H9 (cell line): Measurements from ENCODE around the gene OR5M8. TPM values are rescaled to one million over a fixed set of nuclear protein-coding genes. Genes with fewer than 3 reads are reported as not detected.

ENCODE experiments used
- DNase-seq: peaks from one replicate; pipeline ENCODE4 v3.0.0-alpha.2; 2017
- H2AFZ ChIP-seq: one replicate; pipeline ENCODE4 v1.6.1; 2013; ENCODE audit warnings: mild to moderate bottlenecking, low read length, control low read depth, moderate library complexity
- H2AK5ac ChIP-seq: 2 replicates; pipeline ENCODE4 v1.6.1; 2013; ENCODE audit warnings: low read length, control low read depth, mixed read lengths; ENCODE audit not compliant: insufficient read length
- H2BK120ac ChIP-seq: one replicate; pipeline ENCODE4 v1.6.1; 2013; ENCODE audit warnings: low read depth, mild to moderate bottlenecking, low read length, control low read depth, inconsistent platforms; ENCODE audit not compliant: poor library complexity, severe bottlenecking
- H2BK12ac ChIP-seq: 2 replicates; pipeline ENCODE4 v1.6.1; 2013; ENCODE audit warnings: low read length, control low read depth, mixed read lengths, low read depth; ENCODE audit not compliant: insufficient read length
- H2BK15ac ChIP-seq: 2 replicates; pipeline ENCODE4 v1.6.1; 2013; ENCODE audit warnings: low read depth, low read length, control low read depth
- H2BK20ac ChIP-seq: one replicate; pipeline ENCODE4 v1.6.1; 2013; ENCODE audit warnings: low read depth, mild to moderate bottlenecking, low read length, control low read depth, inconsistent platforms; ENCODE audit not compliant: poor library complexity, severe bottlenecking
- H2BK5ac ChIP-seq: 2 replicates; pipeline ENCODE4 v1.6.1; 2013; ENCODE audit warnings: low read length, control low read depth, mixed read lengths; ENCODE audit not compliant: insufficient read length
- H3K14ac ChIP-seq: 2 replicates; pipeline ENCODE4 v1.6.1; 2013; ENCODE audit warnings: low read length, control low read depth; ENCODE audit not compliant: insufficient read depth
- H3K18ac ChIP-seq: 2 replicates; pipeline ENCODE4 v1.6.1; 2013; ENCODE audit warnings: low read depth, mild to moderate bottlenecking, mixed read lengths, low read length, control low read depth; ENCODE audit not compliant: insufficient read length
- H3K23ac ChIP-seq: 2 replicates; pipeline ENCODE4 v1.6.1; 2013; ENCODE audit warnings: low read length, control low read depth, mixed read lengths, low read depth; ENCODE audit not compliant: insufficient read length
- H3K23me2 ChIP-seq: 2 replicates; pipeline ENCODE4 v1.6.1; 2013; ENCODE audit warnings: low read depth, mild to moderate bottlenecking, mixed read lengths, low read length, control low read depth; ENCODE audit not compliant: insufficient read length, poor library complexity, severe bottlenecking
- H3K27ac ChIP-seq: 2 replicates; pipeline ENCODE4 v1.5.1; 2013; ENCODE audit warnings: low read length, control low read depth, mixed read lengths, low read depth; ENCODE audit not compliant: insufficient read length
- H3K27me3 ChIP-seq: 2 replicates; pipeline ENCODE4 v1.6.1; 2013; ENCODE audit warnings: low read length, control low read depth, inconsistent platforms; ENCODE audit not compliant: insufficient read depth
- H3K4ac ChIP-seq: 2 replicates; pipeline ENCODE4 v1.6.1; 2013; ENCODE audit warnings: low read depth, mild to moderate bottlenecking, control low read depth, inconsistent platforms, low read length, moderate library complexity
- H3K4me1 ChIP-seq: 2 replicates; pipeline ENCODE4 v1.6.1; 2013; ENCODE audit warnings: low read length, control low read depth, inconsistent platforms; ENCODE audit not compliant: insufficient read depth
- H3K4me2 ChIP-seq: 2 replicates; pipeline ENCODE4 v1.6.1; 2013; ENCODE audit warnings: low read length, control low read depth, mixed read lengths; ENCODE audit not compliant: insufficient read length, insufficient read depth
- H3K56ac ChIP-seq: 2 replicates; pipeline ENCODE4 v1.6.1; 2013; ENCODE audit warnings: low read depth, mild to moderate bottlenecking, mixed read lengths, low read length, control low read depth; ENCODE audit not compliant: insufficient read length
- H3K79me1 ChIP-seq: 2 replicates; pipeline ENCODE4 v1.6.1; 2013; ENCODE audit warnings: low read depth, mild to moderate bottlenecking, moderate library complexity, low read length, control low read depth, inconsistent platforms; ENCODE audit not compliant: insufficient read depth, poor library complexity, severe bottlenecking
- H3K79me2 ChIP-seq: 2 replicates; pipeline ENCODE4 v1.6.1; 2013; ENCODE audit warnings: low read length, control low read depth, inconsistent platforms; ENCODE audit not compliant: insufficient read depth
- H3K9ac ChIP-seq: 2 replicates; pipeline ENCODE4 v1.6.1; 2013; ENCODE audit warnings: low read length, control low read depth, mixed read lengths; ENCODE audit not compliant: insufficient read length; ENCODE audit errors: extremely low read depth
- H3K9me3 ChIP-seq: one replicate; pipeline ENCODE4 v1.6.1; 2013; ENCODE audit warnings: low read depth, low read length, inconsistent platforms; ENCODE audit not compliant: control insufficient read depth
- H3T11ph ChIP-seq: one replicate; pipeline ENCODE4 v1.6.1; 2013; ENCODE audit warnings: mild to moderate bottlenecking, low read length, control low read depth, inconsistent platforms
- H4K20me1 ChIP-seq: one replicate; pipeline ENCODE4 v1.6.1; 2013; ENCODE audit not compliant: control insufficient read depth, insufficient read length, insufficient read depth
- H4K5ac ChIP-seq: 2 replicates; pipeline ENCODE4 v1.6.1; 2013; ENCODE audit warnings: low read depth, mild to moderate bottlenecking, mixed read lengths, low read length, control low read depth; ENCODE audit not compliant: insufficient read length
- H4K8ac ChIP-seq: replicated peaks from 2 replicates; pipeline ENCODE4 v1.6.1; 2013; ENCODE audit warnings: low read length, control low read depth, mixed read lengths, low read depth; ENCODE audit not compliant: insufficient read length
- H4K91ac ChIP-seq: 2 replicates; pipeline ENCODE4 v1.6.1; 2013; ENCODE audit warnings: low read depth, mild to moderate bottlenecking, moderate library complexity, mixed read lengths, low read length, control low read depth; ENCODE audit not compliant: insufficient read length
- H3K27ac Mint-ChIP-seq, 3 experiments: 2 replicates in 2 of 3; 3 replicates in 1 of 3; pipeline ENCODE4 v1.8.0; 2020 to 2021; ENCODE audit warnings: mixed read lengths in 3 of 3, mild to moderate bottlenecking in 1 of 3, moderate library complexity in 1 of 3
- H3K27me3 Mint-ChIP-seq: 2 replicates; pipeline ENCODE4 v1.8.0; 2021; ENCODE audit warnings: low read depth, mild to moderate bottlenecking, moderate library complexity, mixed read lengths
- H3K36me3 Mint-ChIP-seq, 3 experiments: 2 replicates in 2 of 3; 3 replicates in 1 of 3; pipeline ENCODE4 v1.8.0; 2020 to 2021; ENCODE audit warnings: low read depth in 3 of 3, mixed read lengths in 3 of 3; ENCODE audit not compliant: insufficient read depth in 1 of 3
- H3K4me1 Mint-ChIP-seq, 2 experiments: 2 replicates each; pipeline ENCODE4 v1.8.0; 2020; ENCODE audit warnings: mixed read lengths in 2 of 2
- H3K4me3 Mint-ChIP-seq, 2 experiments: 2 replicates in 1 of 2; 3 replicates in 1 of 2; pipeline ENCODE4 v1.8.0; 2020 to 2021; ENCODE audit warnings: mild to moderate bottlenecking in 2 of 2, mixed read lengths in 2 of 2, moderate library complexity in 1 of 2
- H3K9me3 Mint-ChIP-seq, 2 experiments: 2 replicates in 1 of 2; 3 replicates in 1 of 2; pipeline ENCODE4 v1.8.0; 2020; ENCODE audit warnings: mild to moderate bottlenecking in 2 of 2, mixed read lengths in 2 of 2, moderate library complexity in 1 of 2
- CTCF ChIP-seq: fragments of 200-600 bp; sonication (generic); conservative IDR thresholded peaks from 3 replicates; pipeline ENCODE4 v1.8.0; 2021; ENCODE audit warnings: antibody characterized with exemption, mild to moderate bottlenecking
- WGBS: extraction: QIAGEN DNeasy Blood & Tissue Kit; methylation state at CpG from one replicate; pipeline ENCODE4 v1.1.7; 2013; ENCODE audit warnings: missing lambda C conversion rate, low lambda C conversion rate, mixed read lengths; ENCODE audit not compliant: insufficient read length; ENCODE audit errors: extremely low coverage; 5-methylcytosine and 5-hydroxymethylcytosine counted together
- total RNA-seq: library from RNA; stranded (reverse); gene quantifications from 2 replicates; pipeline ENCODE4 v1.2.1, GENCODE V29; 2021

Gene OR5M8
- total RNA-seq, 1 experiment from 2014 or later: not detected

DNA sequence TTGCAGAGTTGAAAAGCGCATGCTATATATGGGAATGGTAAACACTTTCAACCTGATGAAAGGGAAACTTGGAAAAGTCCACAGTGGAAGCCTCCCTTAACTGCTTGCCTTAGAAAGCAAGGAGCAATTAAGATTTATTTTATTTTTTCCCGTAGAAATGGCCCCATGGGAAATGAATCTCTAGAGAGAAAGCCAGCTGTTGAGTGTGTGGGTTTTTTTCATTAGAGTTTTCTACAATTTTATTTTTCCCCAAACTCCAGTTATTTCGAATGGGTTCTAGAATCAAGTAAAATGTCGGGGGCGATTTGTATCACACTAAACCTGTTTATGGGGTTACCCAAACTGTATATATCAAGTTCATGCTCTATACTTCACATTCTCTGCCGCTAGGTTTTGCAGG is 17.9 kb downstream of the OR5M8 start, which contains the start of gene OR5M3:
Gene OR5M3, minus strand, starts transcription at position 101 of the 400 bp plus-strand sequence. CDS start 2,855 bp downstream, outside the sequence.
- Histone ChIP-seq H3T11ph (no peak within 1 kb of the TSS), H3K14ac (no peak within 1 kb of the TSS), H2AFZ (no peak within 1 kb of the TSS), H4K91ac (no peak within 1 kb of the TSS), H3K9me3 (peaks cover 3% of the 10 kb centered on the region), H3K23me2 (no peaks in the 10 kb centered on the region), H3K4me2 (no peak within 1 kb of the TSS), H4K8ac (no peak within 1 kb of the TSS), H3K9ac (no peak within 1 kb of the TSS), H2BK12ac (no peak within 1 kb of the TSS), H3K23ac (no peak within 1 kb of the TSS), H4K5ac (no peak within 1 kb of the TSS), H3K27ac (no peak within 1 kb of the TSS), H3K4ac (no peak within 1 kb of the TSS), H2BK120ac (no peak within 1 kb of the TSS), H2BK20ac (no peak within 1 kb of the TSS), H2AK5ac (no peak within 1 kb of the TSS), H2BK5ac (no peak within 1 kb of the TSS), H3K56ac (no peak within 1 kb of the TSS), H4K20me1 (no peaks in the 10 kb centered on the region), H3K27me3 (no peaks in the 10 kb centered on the region), H2BK15ac (no peak within 1 kb of the TSS), H3K4me1 (no peaks in the 10 kb centered on the region), H3K79me2 (no peaks in the 10 kb centered on the region), H3K18ac (no peak within 1 kb of the TSS), H3K79me1 (no peaks in the 10 kb centered on the region)
- no peak within 1 kb of the TSS for H3K4me3 Mint-ChIP-seq
- WGBS: no CpG with 5 or more reads among the region's 6 CpGs
- DNase-seq: no peak
- no peak within 1 kb of the TSS for H3K27ac Mint-ChIP-seq
- H3K9me3 Mint-ChIP-seq: peaks cover 0 to 2% of the 10 kb centered on the region in 2 experiments; a peak in 2 of 5 replicates
- H3K4me1 Mint-ChIP-seq: no peaks in the 10 kb centered on the region
- no peak for TF ChIP-seq CTCF
- H3K36me3 Mint-ChIP-seq: no peaks in the 10 kb centered on the region
- no peaks in the 10 kb centered on the region; the same call in 1 of the 2 replicates for H3K27me3 Mint-ChIP-seq
